NCI-H1092 treated with DMSO at 0.1 percent for 48 hours (cell line): ENCODE measurements around the gene RNF43.
A peak's percentile ranks its signal among the peaks of the same experiment; 100 is the strongest.
"Not testable (repeated sequence)": the region's sequence is repeated elsewhere in the genome, so short reads cannot be mapped to it uniquely, and the experiment has no call there.

Experiments
- DNase-seq: peaks from one replicate; lab custom pipeline; 2025; lab: John Stamatoyannopoulos, UW

The RNF43 gene

DNA sequence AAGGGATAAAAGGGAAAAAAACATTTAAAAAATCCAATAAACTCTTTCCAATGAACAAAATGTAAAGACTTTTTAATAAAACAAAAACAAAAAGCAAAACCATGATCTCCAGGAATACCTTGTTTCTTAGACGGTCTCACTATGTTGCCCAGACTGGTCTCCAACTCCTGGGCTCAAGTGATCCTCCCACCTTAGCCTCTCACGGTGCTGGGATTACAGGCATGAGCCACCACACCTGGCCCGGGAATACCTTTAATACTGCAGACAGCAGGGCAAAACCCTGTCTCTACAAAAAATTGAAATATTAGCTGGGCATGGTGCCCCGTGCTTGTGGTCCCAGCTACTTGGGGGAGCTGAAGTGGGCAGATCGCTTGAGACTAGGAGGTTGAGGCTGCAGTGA is 7.9 kb downstream of the RNF43 start:
- DNase-seq: no peak

DNA sequence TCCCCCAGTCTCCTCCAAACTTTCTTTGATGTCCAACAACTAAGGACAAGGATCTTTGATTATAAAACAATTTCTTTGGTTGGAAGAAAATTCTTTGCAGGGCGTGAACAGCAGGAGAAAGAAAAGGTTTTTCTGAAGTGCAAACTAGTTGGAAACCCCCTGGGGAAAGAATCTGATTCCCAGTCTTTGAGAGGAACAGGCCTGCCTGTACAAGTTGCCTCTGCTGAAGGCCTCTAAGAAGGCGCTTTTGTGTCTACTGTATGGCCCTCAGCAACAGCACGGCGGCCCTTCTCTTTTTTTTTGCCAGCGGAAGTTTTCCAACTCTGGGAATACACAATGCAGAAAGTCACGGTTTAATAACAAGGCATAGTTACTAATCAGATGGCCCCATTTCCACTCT is 14.0 kb downstream of the RNF43 start:
- DNase-seq: no peak

GRCh38 chr17:58402679-58403078 is 14.7 kb downstream of the RNF43 start:
- DNase-seq: no peak

GRCh38 chr17:58402047-58402446 is 15.3 kb downstream of the RNF43 start:
- no peak for DNase-seq

- DNase-seq: no peak
These were observed 16.0 kb downstream of the RNF43 start for GRCh38 chr17:58401287-58401686.

DNA sequence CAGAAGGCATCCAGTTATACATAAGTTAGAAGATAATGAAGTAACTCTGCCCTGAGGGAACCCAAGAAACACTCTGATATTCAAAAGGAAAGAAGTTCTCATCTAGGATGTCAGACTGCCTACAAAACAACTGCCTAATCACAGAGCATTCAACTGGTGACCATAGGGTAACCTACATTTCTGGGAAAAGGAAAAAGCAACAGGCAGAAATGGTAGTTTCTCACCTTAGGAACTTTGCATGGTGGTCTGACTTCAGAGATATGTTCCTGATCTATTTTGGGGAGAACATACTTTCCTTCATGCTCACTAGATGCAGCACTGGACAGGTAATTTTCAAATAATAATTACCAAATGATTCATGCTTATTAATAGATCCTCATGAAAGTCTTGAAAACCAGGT is 16.5 kb downstream of the RNF43 start:
- DNase-seq: no peak

GRCh38 chr17:58399974-58400373 is 17.4 kb downstream of the RNF43 start:
- DNase-seq: no peak

- no peak for DNase-seq
These were observed 18.6 kb downstream of the RNF43 start for GRCh38 chr17:58398574-58399266.

- not testable (repeated sequence) for DNase-seq
These were observed 19.9 kb downstream of the RNF43 start for GRCh38 chr17:58397421-58397820.

DNA sequence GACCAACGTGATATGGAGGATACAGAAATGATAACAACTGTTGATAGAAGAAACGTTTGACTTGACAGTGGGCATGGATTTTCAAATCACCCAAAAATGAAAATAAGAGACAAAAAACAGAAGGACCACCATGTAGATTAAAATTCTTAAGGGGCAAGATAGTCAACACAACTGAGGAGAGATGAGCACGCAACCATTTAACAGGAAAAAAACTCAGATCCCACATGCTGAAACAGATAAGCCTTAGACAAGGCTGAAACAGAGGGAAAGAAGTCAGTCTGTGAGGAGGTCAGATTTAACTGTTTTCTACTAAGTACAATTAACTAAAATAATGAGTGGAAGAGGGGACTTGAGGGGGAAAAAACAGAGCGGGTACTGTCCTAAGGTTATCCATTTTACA is 21.2 kb downstream of the RNF43 start:
- DNase-seq: no peak

DNA sequence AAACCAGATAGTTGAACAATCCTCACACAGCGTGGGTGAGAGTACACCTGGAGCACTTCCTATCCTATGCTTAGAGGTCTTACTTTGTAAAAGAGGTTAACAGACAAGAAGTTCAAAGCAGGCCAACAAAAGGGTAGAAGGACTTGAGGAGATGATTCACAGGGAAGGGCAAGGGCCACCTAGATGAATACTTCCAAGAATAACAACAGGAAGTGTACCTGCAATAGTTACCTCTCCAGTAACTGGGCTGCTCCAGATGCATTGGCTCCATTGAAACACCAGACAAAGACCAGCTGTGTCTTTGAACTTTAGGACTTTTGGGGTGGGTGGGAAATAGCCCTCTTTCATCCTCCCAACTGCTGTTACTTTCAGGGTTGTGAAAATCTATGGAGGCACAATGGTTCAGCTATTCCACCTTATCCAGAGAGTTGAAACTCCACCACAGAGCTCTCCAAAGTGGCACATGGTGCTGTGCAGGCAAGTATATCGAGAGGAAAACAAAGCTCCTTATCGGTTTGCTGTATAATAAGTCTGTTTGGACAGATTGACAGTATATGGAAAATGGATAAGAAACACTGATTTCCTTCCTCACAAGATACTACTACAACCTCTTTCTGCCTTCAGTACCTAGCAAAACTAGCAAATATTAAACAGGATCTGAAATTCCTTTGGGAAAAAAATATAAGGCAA is 22.7 kb downstream of the RNF43 start:
- DNase-seq: no peak

DNA sequence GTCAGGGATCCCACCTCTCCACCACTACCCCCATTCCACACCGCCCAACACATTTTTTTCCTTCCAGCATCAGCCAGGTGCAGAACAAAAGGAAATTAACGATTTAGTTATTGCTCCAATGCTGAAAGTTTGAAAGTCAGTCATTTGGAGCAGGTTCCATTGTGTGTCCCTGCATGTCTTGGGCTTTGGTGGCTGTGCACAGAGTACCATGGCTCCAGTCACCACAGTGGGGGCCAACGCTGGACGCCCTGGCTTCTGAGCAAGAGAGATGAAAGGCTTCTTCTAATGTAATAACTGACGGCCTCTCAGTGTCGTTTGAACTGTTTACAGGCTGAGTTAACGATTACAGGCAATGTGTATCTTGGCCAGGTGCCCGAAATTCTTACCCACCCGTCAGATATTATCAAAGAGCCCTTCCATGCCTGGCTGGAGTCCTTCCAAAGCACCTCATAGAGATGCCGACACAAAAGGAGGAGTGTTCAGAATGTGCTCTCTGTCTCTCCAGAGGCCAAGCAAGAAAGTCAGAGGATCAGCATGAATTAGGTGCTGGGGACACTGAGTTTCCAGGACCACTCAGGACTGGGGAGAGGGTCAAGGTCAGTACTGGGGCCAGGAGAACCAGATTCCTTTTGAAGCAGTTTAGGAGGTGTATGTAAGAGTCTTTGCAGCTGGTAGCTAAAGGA is 25.9 kb downstream of the RNF43 start:
- peak; percentile 91 for DNase-seq

DNA sequence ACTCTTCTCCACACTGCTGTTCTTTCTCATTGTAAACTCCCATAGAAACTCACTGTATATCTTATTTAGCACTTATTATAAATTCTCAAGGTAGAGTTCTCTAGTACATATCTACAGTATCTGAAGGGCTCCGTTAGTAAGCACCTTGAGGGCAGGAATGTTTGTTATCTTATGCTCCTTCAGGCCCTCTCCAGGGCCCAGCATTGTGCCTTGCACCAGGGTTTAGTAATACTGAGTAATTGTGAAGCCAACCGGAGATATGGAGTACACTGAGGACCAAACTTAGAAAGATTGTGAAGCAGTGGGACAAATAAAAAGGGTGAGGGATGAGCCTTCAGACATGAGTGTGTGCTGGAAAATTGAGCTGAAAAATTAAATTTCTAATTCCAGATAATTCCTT is 26.4 kb downstream of the RNF43 start:
- no peak for DNase-seq

DNA sequence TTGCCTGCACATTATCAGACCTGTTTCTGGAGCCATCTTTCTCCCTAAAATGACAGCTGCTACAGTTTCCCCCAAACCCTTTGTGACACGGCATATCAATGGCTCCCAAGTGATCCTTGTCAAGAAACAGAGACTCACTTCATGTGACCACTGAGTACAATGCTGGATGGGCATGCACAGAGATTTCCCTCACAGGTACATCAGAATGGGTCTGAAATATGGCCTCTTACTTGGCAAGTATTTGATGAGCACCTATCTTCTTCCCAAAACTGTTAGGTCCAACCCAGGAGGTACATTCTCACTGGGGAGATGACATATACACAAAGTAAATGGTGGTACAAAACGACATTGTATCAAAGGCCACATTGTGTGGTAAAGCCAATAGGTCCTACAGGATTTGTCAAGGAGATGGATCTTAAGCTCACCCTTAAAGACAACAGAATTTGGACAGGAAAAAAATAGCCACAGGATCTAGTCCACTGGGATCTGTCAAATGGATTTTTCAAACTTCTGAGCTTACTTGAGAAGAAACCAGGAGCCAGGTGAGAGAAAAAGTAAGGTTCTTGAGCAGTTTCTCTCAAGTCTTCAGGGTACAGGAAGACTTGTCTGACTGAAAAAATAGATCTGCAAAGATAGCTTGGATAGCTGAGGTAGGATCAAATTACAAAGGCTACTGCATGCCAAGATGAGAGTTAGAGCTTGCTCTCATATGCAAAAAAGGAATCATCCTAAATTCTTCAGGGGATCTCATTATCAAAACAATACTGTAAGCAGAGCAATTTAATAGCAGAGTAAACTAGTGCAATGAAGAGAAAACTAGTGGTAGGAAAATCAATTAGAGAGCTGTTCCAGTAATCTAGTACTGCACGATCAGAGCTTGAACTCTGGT is 28.8 kb downstream of the RNF43 start:
- no peak for DNase-seq

DNA sequence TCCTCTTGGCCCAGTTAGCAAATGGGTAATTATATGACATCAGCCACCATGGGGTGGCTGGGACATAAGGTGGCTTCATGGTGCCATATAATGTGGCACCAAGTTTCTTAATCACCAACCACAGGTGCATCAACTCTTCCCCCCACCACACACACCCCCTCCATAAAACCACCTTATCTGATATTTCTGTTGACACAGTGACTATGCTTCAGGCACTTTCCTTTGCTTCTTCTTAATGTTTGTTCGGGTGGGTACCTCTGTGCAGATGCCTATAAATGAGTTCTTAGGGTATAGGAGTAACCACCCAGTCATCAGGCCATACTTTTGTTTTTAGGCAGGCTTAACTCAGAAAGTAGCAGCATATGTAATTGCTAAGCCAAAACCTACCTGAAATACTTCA is 29.5 kb downstream of the RNF43 start:
- DNase-seq: no peak

DNA sequence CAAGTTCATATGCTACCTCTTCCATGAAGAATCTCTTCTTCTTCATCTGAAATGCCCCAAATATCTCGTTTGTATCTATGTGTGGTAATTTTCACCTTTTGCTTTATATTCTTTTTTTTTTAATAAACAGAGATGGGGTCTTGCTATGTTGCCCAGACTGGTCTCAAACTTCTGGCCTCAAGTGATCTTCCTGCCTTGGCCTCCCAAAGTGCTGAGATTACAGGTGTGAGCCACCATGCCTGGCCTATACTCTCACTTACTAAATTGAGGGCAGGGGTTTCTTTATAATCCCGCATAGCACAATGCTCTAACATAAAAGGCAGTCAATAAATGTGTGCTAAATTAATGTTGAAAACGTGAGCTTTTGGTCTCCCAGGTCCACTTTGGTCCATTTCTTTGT is 30.6 kb downstream of the RNF43 start:
- no peak for DNase-seq

DNA sequence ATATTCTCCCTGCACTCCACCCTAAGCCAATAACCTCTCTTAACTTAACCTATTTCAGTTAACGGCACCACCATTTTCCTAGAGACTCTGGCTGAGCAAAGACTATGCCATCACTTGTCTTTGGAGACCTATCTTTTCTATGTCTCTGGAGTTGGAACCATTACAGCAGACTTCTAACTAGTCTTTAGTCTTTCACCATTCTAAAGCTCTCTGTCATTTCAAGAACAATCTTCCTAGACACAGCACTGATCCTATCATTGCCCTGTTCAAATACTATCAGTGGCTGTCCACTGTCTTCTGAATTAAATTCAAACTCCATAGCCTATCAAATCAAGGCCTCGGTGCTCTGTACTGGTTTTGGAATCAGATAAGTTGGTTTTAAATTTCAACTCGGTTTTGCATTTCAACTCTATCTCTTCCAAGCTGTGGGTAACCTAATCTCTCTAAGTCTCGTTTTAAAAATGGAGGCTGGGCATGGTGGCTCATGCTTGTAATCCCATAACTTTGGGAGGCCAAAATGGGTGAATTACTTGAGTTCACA is 31.9 kb downstream of the RNF43 start:
- DNase-seq: no peak

DNA sequence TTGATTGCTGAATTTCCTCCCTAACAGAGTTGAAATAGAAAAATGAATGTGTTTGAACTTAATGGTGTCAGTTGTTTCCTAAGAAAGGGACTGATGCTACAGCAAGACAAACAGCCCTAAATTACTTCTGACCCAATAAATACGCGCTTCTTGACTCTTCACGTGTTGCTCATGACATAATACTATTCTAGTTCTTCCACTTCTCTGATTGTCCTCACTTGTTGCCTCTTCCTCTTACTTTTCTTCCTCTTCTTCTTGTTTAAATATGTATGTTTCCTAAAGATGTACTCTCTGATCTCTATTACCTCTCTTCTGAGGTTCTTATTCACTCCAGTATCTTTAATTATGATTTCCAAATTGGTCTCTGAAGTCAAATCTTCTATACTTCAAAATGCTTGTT is 32.4 kb downstream of the RNF43 start:
- no peak for DNase-seq

- no peak for DNase-seq
These were observed 33.4 kb downstream of the RNF43 start for GRCh38 chr17:58383892-58384462.

- DNase-seq: no peak
These were observed 34.5 kb downstream of the RNF43 start for GRCh38 chr17:58382872-58383242.

DNA sequence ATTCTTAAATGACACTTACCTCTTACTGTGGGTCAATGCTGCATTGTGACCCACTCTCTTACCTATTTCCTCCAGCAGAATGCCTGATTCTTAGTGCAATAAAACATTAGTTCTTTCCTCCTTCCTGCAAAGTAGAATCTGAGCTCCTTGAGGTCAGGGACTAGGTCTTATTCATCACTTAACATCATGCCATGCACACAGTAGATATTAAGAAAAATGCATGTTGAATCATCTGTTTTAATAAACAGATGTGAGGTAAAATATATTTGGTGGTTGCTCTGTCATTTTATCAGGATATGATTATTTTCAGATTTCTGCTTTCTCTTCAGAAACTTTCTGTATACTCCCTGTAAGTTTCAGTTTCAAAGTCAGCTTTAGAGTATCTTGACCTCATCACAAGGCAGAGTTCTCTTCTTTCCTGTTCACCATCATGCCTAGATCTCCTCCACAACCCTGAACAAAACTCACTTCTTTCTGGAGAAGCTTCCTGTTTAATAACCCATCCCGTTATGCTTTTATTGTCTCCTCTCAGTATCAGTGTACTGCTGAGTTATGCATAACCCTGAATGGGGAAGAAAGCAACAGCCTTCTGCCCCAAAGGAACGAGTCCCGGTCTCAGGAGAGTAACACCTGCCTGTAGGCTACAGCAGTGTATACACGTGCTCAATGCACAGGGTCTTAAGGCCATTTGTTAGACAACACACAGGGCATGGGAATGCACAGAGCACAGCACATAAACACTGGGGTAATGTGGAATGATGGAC is 35.0 kb downstream of the RNF43 start:
- DNase-seq: no peak
